CD14-positive monocyte (primary cell): ENCODE results near the gene RUSC2. TPM values are rescaled to one million over a fixed set of nuclear protein-coding genes. Genes with fewer than 3 reads are reported as not detected.
A peak's percentile ranks its signal among the peaks of the same experiment; 100 is the strongest.

ENCODE experiments used
- DNase-seq, 3 donors: peaks; one replicate each; pipeline ENCODE4 v3.0.0-alpha.2; 2011 to 2022
- H2AFZ ChIP-seq: 2 replicates; pipeline ENCODE4 v1.6.0; 2012; ENCODE audit warnings: mild to moderate bottlenecking, low read depth, low read length, inconsistent platforms; ENCODE audit not compliant: insufficient read depth, poor library complexity, severe bottlenecking
- H3K27ac ChIP-seq, 2 donors: 1 replicate in 1 of 2; 2 replicates in 1 of 2; pipeline ENCODE4 v1.5.1; 2012 to 2013; ENCODE audit warnings: low read length in 2 of 2, control low read depth in 1 of 2, inconsistent platforms in 1 of 2, low read depth in 1 of 2, mild to moderate bottlenecking in 1 of 2
- H3K27me3 ChIP-seq, 2 donors: one replicate each; pipeline versions ENCODE4 v1.6.0 to v1.6.1; 2011 to 2013; ENCODE audit warnings: low read length in 2 of 2; ENCODE audit not compliant: control insufficient read depth in 2 of 2, insufficient read depth in 2 of 2
- H3K36me3 ChIP-seq, 2 donors: replicated peaks in 1 of 2; 1 replicate in 1 of 2; 2 replicates in 1 of 2; pipeline versions ENCODE4 v1.5.1 to v1.6.1; 2012 to 2013; ENCODE audit warnings: low read length in 2 of 2, control low read depth in 1 of 2, inconsistent platforms in 1 of 2, mild to moderate bottlenecking in 1 of 2; ENCODE audit not compliant: insufficient read depth in 2 of 2, control insufficient read depth in 1 of 2
- H3K4me1 ChIP-seq, 2 donors: 1 replicate in 1 of 2; 2 replicates in 1 of 2; pipeline versions ENCODE4 v1.5.1 to v1.6.1; 2012 to 2013; ENCODE audit warnings: low read length in 2 of 2, control low read depth in 1 of 2, inconsistent platforms in 1 of 2, mild to moderate bottlenecking in 1 of 2, moderate library complexity in 1 of 2; ENCODE audit not compliant: insufficient read depth in 2 of 2, control insufficient read depth in 1 of 2
- H3K4me2 ChIP-seq: replicated peaks from 2 replicates; pipeline ENCODE3; 2012; ENCODE audit warnings: low read length, moderate library complexity, mild to moderate bottlenecking; ENCODE audit not compliant: poor library complexity, severe bottlenecking; ENCODE audit errors: extremely low read depth
- H3K4me3 ChIP-seq, 3 experiments: fragments of 200-600 bp in 1 of 3; sonication (generic) in 1 of 3; replicated peaks in 1 of 3; 1 replicate in 2 of 3; 2 replicates in 1 of 3; pipeline ENCODE4 v1.5.1; 2011 to 2013; ENCODE audit warnings: low read length in 3 of 3, mild to moderate bottlenecking in 3 of 3, control low read depth in 2 of 3, low read depth in 2 of 3, inconsistent platforms in 1 of 3, moderate library complexity in 1 of 3
- H3K79me2 ChIP-seq: 2 replicates; pipeline ENCODE4 v1.6.0; 2012; ENCODE audit warnings: mild to moderate bottlenecking, control low read depth, inconsistent platforms, low read length, moderate library complexity; ENCODE audit not compliant: insufficient read depth
- H3K9ac ChIP-seq: 2 replicates; pipeline ENCODE4 v1.6.0; 2017; ENCODE audit warnings: low read length, mild to moderate bottlenecking; ENCODE audit not compliant: insufficient read depth, poor library complexity, severe bottlenecking
- H3K9me3 ChIP-seq, 2 donors: replicated peaks in 1 of 2; 1 replicate in 1 of 2; 2 replicates in 1 of 2; pipeline versions ENCODE4 v1.5.1 to v1.6.1; 2012 to 2013; ENCODE audit warnings: low read length in 2 of 2, control low read depth in 1 of 2; ENCODE audit not compliant: control insufficient read depth in 1 of 2, insufficient read depth in 1 of 2
- H4K20me1 ChIP-seq: 2 replicates; pipeline ENCODE4 v1.6.0; 2012; ENCODE audit warnings: mild to moderate bottlenecking, low read length, control low read depth, moderate library complexity; ENCODE audit not compliant: insufficient read depth
- H3K27ac Mint-ChIP-seq, 7 donors: one replicate each; pipeline ENCODE4 v1.8.0; 2020; ENCODE audit warnings: mild to moderate bottlenecking in 7 of 7, mixed read lengths in 7 of 7, moderate library complexity in 6 of 7, inconsistent platforms in 2 of 7
- H3K27me3 Mint-ChIP-seq, 3 donors: one replicate each; pipeline ENCODE4 v1.8.0; 2021 to 2022; ENCODE audit warnings: low read depth in 3 of 3, mild to moderate bottlenecking in 3 of 3, mixed read lengths in 3 of 3, moderate library complexity in 3 of 3, inconsistent platforms in 1 of 3
- H3K36me3 Mint-ChIP-seq, 2 donors: one replicate each; pipeline ENCODE4 v1.8.0; 2020; ENCODE audit warnings: mixed read lengths in 2 of 2, inconsistent platforms in 1 of 2, mild to moderate bottlenecking in 1 of 2
- H3K4me1 Mint-ChIP-seq: one replicate; pipeline ENCODE4 v1.8.0; 2020; ENCODE audit warnings: mild to moderate bottlenecking, mixed read lengths
- H3K4me3 Mint-ChIP-seq, 2 donors: one replicate each; pipeline ENCODE4 v1.8.0; 2020; ENCODE audit warnings: mild to moderate bottlenecking in 2 of 2, mixed read lengths in 2 of 2, moderate library complexity in 1 of 2
- H3K9me3 Mint-ChIP-seq, 7 donors: one replicate each; pipeline ENCODE4 v1.8.0; 2020 to 2022; ENCODE audit warnings: mixed read lengths in 7 of 7, mild to moderate bottlenecking in 6 of 7, moderate library complexity in 6 of 7, inconsistent platforms in 2 of 7
- WGBS: methylation state at CpG from one replicate; pipeline ENCODE4 v1.1.5; 2013; ENCODE audit warnings: missing lambda C conversion rate; ENCODE audit not compliant: insufficient coverage; 5-methylcytosine and 5-hydroxymethylcytosine counted together
- intact Hi-C, 2 donors: fragments of 100-400 bp; cut with micrococcal nuclease; formaldehyde crosslinking; loops; one replicate each; pipeline versions ENCODE4 v1.15.0 to v1.15.1; 2023
- polyA plus RNA-seq, 3 donors: library from polyadenylated mRNA; depleted of rRNA in 1 of 3; unstranded in 2 of 3; stranded (reverse) in 1 of 3; fragments of 300-500 nt in 2 of 3; fragments of >200 nt in 1 of 3; fragmentation: Illumina TruSeq in 2 of 3; gene quantifications; 1 replicate in 2 of 3; 2 replicates in 1 of 3; pipeline ENCODE4 v1.2.3, GENCODE V29; 2012 to 2021
- TF ChIP-seq, protein P1 (sequence below): fragments of 200-600 bp; IDR thresholded peaks from one replicate; pipeline ENCODE4 v1.8.0; 2022; ENCODE audit warnings: antibody characterized with exemption, mild to moderate bottlenecking

Gene RUSC2
- polyA plus RNA-seq, 3 donors = 2.2 to 18.8 (median 3.7) TPM

DNA sequence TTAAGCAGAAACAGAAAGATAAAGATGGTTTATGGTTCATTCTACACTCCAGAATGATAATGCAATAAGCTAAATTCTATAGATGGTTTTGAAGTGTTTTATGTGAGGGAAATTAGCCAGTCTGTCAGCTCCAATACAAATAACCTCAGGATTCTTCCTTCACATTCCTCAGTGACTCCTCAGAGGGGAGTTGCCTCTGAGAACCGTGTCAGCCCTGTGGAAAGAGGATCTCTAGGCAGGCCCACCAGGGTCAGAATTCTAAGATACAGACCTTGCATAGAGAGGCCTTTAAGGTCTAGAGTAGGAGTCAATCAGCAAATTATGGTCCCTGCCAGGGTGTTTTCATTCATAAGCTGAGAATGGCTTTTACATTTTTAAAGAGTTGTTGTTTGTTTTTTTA, 26.6 kb downstream of the RUSC2 start:
- H3K4me3 ChIP-seq = no peak overlapping the region
- H2AFZ ChIP-seq = no peak overlapping the region
- no peaks in the 10 kb centered on the region for H3K9me3 Mint-ChIP-seq
- intact Hi-C loops = no loop called here
- H3K27ac Mint-ChIP-seq = no peak overlapping the region
- TF ChIP-seq, protein P1, sequence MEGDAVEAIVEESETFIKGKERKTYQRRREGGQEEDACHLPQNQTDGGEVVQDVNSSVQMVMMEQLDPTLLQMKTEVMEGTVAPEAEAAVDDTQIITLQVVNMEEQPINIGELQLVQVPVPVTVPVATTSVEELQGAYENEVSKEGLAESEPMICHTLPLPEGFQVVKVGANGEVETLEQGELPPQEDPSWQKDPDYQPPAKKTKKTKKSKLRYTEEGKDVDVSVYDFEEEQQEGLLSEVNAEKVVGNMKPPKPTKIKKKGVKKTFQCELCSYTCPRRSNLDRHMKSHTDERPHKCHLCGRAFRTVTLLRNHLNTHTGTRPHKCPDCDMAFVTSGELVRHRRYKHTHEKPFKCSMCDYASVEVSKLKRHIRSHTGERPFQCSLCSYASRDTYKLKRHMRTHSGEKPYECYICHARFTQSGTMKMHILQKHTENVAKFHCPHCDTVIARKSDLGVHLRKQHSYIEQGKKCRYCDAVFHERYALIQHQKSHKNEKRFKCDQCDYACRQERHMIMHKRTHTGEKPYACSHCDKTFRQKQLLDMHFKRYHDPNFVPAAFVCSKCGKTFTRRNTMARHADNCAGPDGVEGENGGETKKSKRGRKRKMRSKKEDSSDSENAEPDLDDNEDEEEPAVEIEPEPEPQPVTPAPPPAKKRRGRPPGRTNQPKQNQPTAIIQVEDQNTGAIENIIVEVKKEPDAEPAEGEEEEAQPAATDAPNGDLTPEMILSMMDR = no peak
- no peaks in the 10 kb centered on the region for H3K27me3 ChIP-seq
- H3K9ac ChIP-seq = no peak overlapping the region
- peaks cover 4 to 14% of the 10 kb centered on the region in 2 donors for H3K36me3 Mint-ChIP-seq
- no peak overlapping the region for H3K4me3 Mint-ChIP-seq
- peaks cover 89% of the 10 kb centered on the region for H3K79me2 ChIP-seq
- H3K9me3 ChIP-seq = no peaks in the 10 kb centered on the region
- H3K4me1 Mint-ChIP-seq = peaks cover 38% of the 10 kb centered on the region
- 50% methylated on average over 1 of the region's 1 CpG for WGBS
- H3K36me3 ChIP-seq = no peaks in the 10 kb centered on the region
- H4K20me1 ChIP-seq = peaks cover 37% of the 10 kb centered on the region
- peaks cover 12 to 17% of the 10 kb centered on the region in 2 donors for H3K4me1 ChIP-seq
- no peak overlapping the region for H3K4me2 ChIP-seq
- no peak overlapping the region for H3K27ac ChIP-seq
- no peak for DNase-seq
- H3K27me3 Mint-ChIP-seq = no peaks in the 10 kb centered on the region

GRCh38 chr9:35517131-35517530, 27.2 kb downstream of the RUSC2 start:
- H2AFZ ChIP-seq = no peak overlapping the region
- Mint-ChIP-seq H3K4me3 (no peak overlapping the region), H3K9me3 (no peaks in the 10 kb centered on the region), H3K27ac (peak overlapping the region in 2 of 7 donors; percentile 2 to 46), H3K4me1 (peaks cover 43% of the 10 kb centered on the region), H3K27me3 (no peaks in the 10 kb centered on the region), H3K36me3 (peaks cover 4 to 14% of the 10 kb centered on the region in 2 donors)
- no CpG with 5 or more reads among the region's 3 CpGs for WGBS
- no peaks in the 10 kb centered on the region for H3K36me3 ChIP-seq
- no peak overlapping the region for H3K9ac ChIP-seq
- H3K79me2 ChIP-seq = peaks cover 90% of the 10 kb centered on the region
- no peak for DNase-seq
- peak overlapping the region in 1 of 2 donors; percentile 7 for H3K27ac ChIP-seq
- H3K27me3 ChIP-seq = no peaks in the 10 kb centered on the region
- H3K9me3 ChIP-seq = no peaks in the 10 kb centered on the region
- no peak overlapping the region for H3K4me2 ChIP-seq
- peaks cover 37% of the 10 kb centered on the region for H4K20me1 ChIP-seq
- H3K4me1 ChIP-seq = peaks cover 12 to 17% of the 10 kb centered on the region in 2 donors
- intact Hi-C loops = no loop called here
- no peak overlapping the region for H3K4me3 ChIP-seq
- TF ChIP-seq, protein P1 = no peak
